DMS53 treated with DMSO at 0.1 percent for 48 hours (cell line): ENCODE results near the gene BCAT1.
A peak's percentile ranks its signal among the peaks of the same experiment; 100 is the strongest.
"Not testable (repeated sequence)": the region's sequence is repeated elsewhere in the genome, so short reads cannot be mapped to it uniquely, and the experiment has no call there.

Experiments used
- DNase-seq: peaks from one replicate; lab custom pipeline; 2025; ENCODE audit not compliant: unreplicated experiment; lab: John Stamatoyannopoulos, UW

BCAT1 gene

GRCh38 chr12:24928533-24929306 lies 20.2 kb downstream of the BCAT1 start:
- DNase-seq: not testable (repeated sequence)

- no peak for DNase-seq
Measured at GRCh38 chr12:24928131-24928530, 20.8 kb downstream of the BCAT1 start.

GRCh38 chr12:24926080-24926479 lies 22.8 kb downstream of the BCAT1 start:
- not testable (repeated sequence) for DNase-seq

GRCh38 chr12:24922090-24922489 lies 26.8 kb downstream of the BCAT1 start:
- DNase-seq: peak; percentile 69

GRCh38 chr12:24921251-24922038 lies 27.5 kb downstream of the BCAT1 start:
- no peak for DNase-seq

GRCh38 chr12:24920141-24920540 lies 28.8 kb downstream of the BCAT1 start:
- no peak for DNase-seq

- no peak for DNase-seq
Measured at GRCh38 chr12:24919346-24920001, 29.4 kb downstream of the BCAT1 start.

- DNase-seq: no peak
Measured at GRCh38 chr12:24918596-24918995, 30.3 kb downstream of the BCAT1 start.

- no peak for DNase-seq
Measured at GRCh38 chr12:24915501-24915900, 33.4 kb downstream of the BCAT1 start.

GRCh38 chr12:24913953-24914352 lies 34.9 kb downstream of the BCAT1 start:
- DNase-seq: no peak

- DNase-seq: no peak
Measured at GRCh38 chr12:24913130-24913529, 35.8 kb downstream of the BCAT1 start.

- no peak for DNase-seq
Measured at GRCh38 chr12:24911271-24911791, 37.6 kb downstream of the BCAT1 start.

GRCh38 chr12:24910192-24910591 lies 38.7 kb downstream of the BCAT1 start:
- DNase-seq: not testable (repeated sequence)

GRCh38 chr12:24909667-24910066 lies 39.2 kb downstream of the BCAT1 start:
- peak; percentile 99 for DNase-seq

- no peak for DNase-seq
Measured at GRCh38 chr12:24907464-24907863, 41.4 kb downstream of the BCAT1 start.

- DNase-seq: no peak
Measured at GRCh38 chr12:24906141-24906540, 42.8 kb downstream of the BCAT1 start.

GRCh38 chr12:24905431-24905830 lies 43.5 kb downstream of the BCAT1 start:
- no peak for DNase-seq

- no peak for DNase-seq
Measured at GRCh38 chr12:24904871-24905270, 44.0 kb downstream of the BCAT1 start.

GRCh38 chr12:24903329-24904088 lies 45.4 kb downstream of the BCAT1 start:
- no peak for DNase-seq

GRCh38 chr12:24902511-24903328 lies 46.2 kb downstream of the BCAT1 start:
- no peak for DNase-seq
